Osteoblast (primary cell): ENCODE data around the gene STX18. TPM values are rescaled to one million over a fixed set of nuclear protein-coding genes. Genes with fewer than 3 reads are reported as not detected.

Source experiments
- DNase-seq: peaks from one replicate; pipeline ENCODE4 v3.0.0; 2011; ENCODE audit warnings: low spot score, mixed read lengths; ENCODE audit not compliant: insufficient read length; ENCODE audit errors: missing footprints
- H2AFZ ChIP-seq: 2 replicates; pipeline ENCODE4 v1.6.0; 2011; ENCODE audit warnings: mild to moderate bottlenecking, low read length
- H3K27ac ChIP-seq: 2 replicates; pipeline ENCODE4 v1.5.1; 2011; ENCODE audit warnings: mild to moderate bottlenecking, low read depth, low read length, moderate library complexity
- H3K27me3 ChIP-seq: 2 replicates; pipeline ENCODE4 v1.6.0; 2012; ENCODE audit warnings: mild to moderate bottlenecking, control low read depth, inconsistent platforms, low read length, moderate library complexity; ENCODE audit not compliant: insufficient read depth
- H3K36me3 ChIP-seq: 2 replicates; pipeline ENCODE4 v1.5.1; 2011; ENCODE audit warnings: mild to moderate bottlenecking, low read length, control low read depth, moderate library complexity; ENCODE audit not compliant: insufficient read depth
- H3K4me1 ChIP-seq: 2 replicates; pipeline ENCODE4 v1.5.1; 2011; ENCODE audit warnings: mild to moderate bottlenecking, low read length, control low read depth, moderate library complexity; ENCODE audit not compliant: insufficient read depth
- H3K4me2 ChIP-seq: 2 replicates; pipeline ENCODE4 v1.6.0; 2011; ENCODE audit warnings: mild to moderate bottlenecking, low read length; ENCODE audit not compliant: insufficient read depth
- H3K4me3 ChIP-seq: fragments of 200-600 bp; sonication (generic); 3 replicates; pipeline ENCODE4 v1.5.1; 2012; ENCODE audit warnings: mild to moderate bottlenecking, low read length, inconsistent platforms; ENCODE audit not compliant: insufficient read depth
- H3K79me2 ChIP-seq: 2 replicates; pipeline ENCODE4 v1.6.0; 2012; ENCODE audit warnings: mild to moderate bottlenecking, low read length, control low read depth, inconsistent platforms; ENCODE audit not compliant: insufficient read depth
- H3K9me3 ChIP-seq: 2 replicates; pipeline ENCODE4 v1.5.1; 2011; ENCODE audit warnings: low read depth, low read length, control low read depth
- H4K20me1 ChIP-seq: 2 replicates; pipeline ENCODE4 v1.6.0; 2012; ENCODE audit warnings: mild to moderate bottlenecking, low read length, control low read depth; ENCODE audit not compliant: insufficient read depth
- total RNA-seq: library from RNA; depleted of rRNA; stranded (reverse); fragments of >200 nt; gene quantifications from 2 replicates; pipeline ENCODE4 v1.2.3, GENCODE V29; 2012
- TF ChIP-seq, protein P1 (sequence below): IDR thresholded peaks from 2 replicates; pipeline ENCODE4 v1.5.1; 2011; ENCODE audit warnings: mild to moderate bottlenecking, low read depth, low read length, moderate library complexity; ENCODE audit errors: extremely low read depth

STX18 gene
- total RNA-seq, 1 donor: 23.9 TPM

DNA sequence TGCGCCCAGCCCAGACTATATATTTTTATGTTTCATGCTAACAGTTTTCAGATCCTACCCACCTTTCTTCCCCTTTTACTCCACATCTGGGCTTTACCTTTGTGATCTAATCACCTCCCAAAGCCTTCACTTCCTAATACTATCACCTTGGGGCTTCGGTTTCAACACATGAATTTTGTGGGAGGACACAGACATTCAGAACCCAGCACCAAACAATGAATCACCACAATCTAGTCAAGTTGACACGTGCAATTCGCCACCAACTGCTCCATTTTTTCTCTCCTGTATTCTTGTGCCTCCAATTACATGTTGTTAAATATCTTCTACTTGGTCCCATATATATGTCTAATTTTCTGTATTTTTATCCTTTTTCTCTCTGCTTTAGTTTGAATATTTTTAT lies 41.8 kb upstream of the STX18 start:
- no peak for DNase-seq
- H3K36me3 ChIP-seq: no peaks in the 10 kb centered on the region
- H3K27me3 ChIP-seq: no peaks in the 10 kb centered on the region
- TF ChIP-seq, protein P1, sequence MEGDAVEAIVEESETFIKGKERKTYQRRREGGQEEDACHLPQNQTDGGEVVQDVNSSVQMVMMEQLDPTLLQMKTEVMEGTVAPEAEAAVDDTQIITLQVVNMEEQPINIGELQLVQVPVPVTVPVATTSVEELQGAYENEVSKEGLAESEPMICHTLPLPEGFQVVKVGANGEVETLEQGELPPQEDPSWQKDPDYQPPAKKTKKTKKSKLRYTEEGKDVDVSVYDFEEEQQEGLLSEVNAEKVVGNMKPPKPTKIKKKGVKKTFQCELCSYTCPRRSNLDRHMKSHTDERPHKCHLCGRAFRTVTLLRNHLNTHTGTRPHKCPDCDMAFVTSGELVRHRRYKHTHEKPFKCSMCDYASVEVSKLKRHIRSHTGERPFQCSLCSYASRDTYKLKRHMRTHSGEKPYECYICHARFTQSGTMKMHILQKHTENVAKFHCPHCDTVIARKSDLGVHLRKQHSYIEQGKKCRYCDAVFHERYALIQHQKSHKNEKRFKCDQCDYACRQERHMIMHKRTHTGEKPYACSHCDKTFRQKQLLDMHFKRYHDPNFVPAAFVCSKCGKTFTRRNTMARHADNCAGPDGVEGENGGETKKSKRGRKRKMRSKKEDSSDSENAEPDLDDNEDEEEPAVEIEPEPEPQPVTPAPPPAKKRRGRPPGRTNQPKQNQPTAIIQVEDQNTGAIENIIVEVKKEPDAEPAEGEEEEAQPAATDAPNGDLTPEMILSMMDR: no peak
- no peaks in the 10 kb centered on the region for H3K79me2 ChIP-seq
- H3K9me3 ChIP-seq: no peaks in the 10 kb centered on the region
- H3K27ac ChIP-seq: no peak overlapping the region
- H3K4me2 ChIP-seq: no peak overlapping the region
- H4K20me1 ChIP-seq: no peaks in the 10 kb centered on the region
- H3K4me1 ChIP-seq: peaks cover 17% of the 10 kb centered on the region
- H2AFZ ChIP-seq: no peak overlapping the region
- no peak overlapping the region for H3K4me3 ChIP-seq

DNA sequence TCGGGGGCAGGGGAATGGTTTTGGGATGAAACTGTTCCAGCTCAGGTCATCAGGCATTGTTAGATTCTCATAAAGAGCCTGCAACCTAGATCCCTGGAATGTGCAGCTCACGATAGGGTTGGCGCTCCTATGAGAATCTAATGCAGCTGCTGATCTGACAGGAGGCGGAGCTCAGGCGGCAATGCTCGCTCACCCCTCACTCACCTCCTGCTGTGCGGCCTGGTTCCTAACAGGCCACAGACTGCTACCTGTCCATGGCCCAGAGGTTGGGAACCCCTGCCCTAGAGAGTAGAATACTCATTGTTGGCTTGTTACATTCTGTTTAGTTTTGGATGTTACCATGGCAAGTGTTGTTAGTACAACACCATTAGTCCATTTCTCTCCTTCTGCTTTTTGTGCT lies 40.8 kb upstream of the STX18 start:
- Histone ChIP-seq H3K27me3 (no peaks in the 10 kb centered on the region), H3K4me3 (no peak overlapping the region), H3K79me2 (no peaks in the 10 kb centered on the region), H2AFZ (no peak overlapping the region), H4K20me1 (no peaks in the 10 kb centered on the region), H3K36me3 (no peaks in the 10 kb centered on the region), H3K4me2 (no peak overlapping the region), H3K4me1 (peaks cover 17% of the 10 kb centered on the region), H3K27ac (no peak overlapping the region), H3K9me3 (no peaks in the 10 kb centered on the region)
- TF ChIP-seq, protein P1: no peak
- DNase-seq: no peak

DNA sequence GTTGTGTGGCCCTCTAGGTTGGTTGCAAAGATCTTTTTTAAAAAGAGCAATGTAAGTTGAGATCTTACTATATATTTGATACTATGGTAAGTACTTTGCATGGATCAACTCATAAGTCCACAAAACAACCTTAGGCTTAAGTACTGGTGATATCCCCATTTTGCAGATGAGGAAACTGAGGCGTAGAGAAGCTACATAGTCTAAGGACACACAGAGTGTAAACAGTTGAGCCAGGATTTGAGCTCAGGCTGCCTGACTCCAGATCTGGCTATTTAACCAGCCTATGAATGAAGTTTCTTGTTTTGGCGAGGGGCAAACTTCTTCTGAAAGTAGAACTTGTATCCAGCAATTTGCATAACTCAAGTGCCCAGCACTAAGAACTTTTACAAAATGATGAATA lies 38.6 kb upstream of the STX18 start:
- Histone ChIP-seq H4K20me1 (no peaks in the 10 kb centered on the region), H3K9me3 (no peaks in the 10 kb centered on the region), H3K4me3 (no peak overlapping the region), H3K79me2 (no peaks in the 10 kb centered on the region), H3K36me3 (no peaks in the 10 kb centered on the region), H2AFZ (no peak overlapping the region), H3K4me1 (peaks cover 13% of the 10 kb centered on the region), H3K27me3 (no peaks in the 10 kb centered on the region), H3K27ac (no peak overlapping the region), H3K4me2 (no peak overlapping the region)
- TF ChIP-seq, protein P1: no peak
- no peak for DNase-seq

DNA sequence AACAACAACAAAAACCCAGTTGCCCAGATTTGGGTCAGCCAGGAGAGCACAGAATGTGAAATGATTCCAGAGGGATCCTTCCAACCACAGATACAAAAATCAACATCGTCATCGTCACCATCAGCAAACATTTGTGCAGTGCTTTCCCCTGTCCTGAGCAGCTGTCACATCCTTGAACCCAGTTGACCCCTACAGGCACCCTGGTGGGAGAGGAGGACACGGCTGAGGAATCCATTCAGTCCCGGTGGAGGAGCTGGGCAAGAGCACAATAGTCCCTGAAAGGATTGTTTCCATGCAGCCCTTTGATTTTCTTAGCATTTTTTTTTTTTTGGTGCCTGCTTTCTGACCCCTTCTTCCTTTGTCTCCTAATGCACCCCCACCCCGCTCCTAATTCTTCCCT lies 37.1 kb upstream of the STX18 start:
- no peaks in the 10 kb centered on the region for H3K27me3 ChIP-seq
- no peak overlapping the region for H3K4me2 ChIP-seq
- no peaks in the 10 kb centered on the region for H4K20me1 ChIP-seq
- TF ChIP-seq, protein P1: no peak
- H3K79me2 ChIP-seq: no peaks in the 10 kb centered on the region
- H2AFZ ChIP-seq: no peak overlapping the region
- H3K9me3 ChIP-seq: no peaks in the 10 kb centered on the region
- H3K4me1 ChIP-seq: peaks cover 4% of the 10 kb centered on the region
- H3K4me3 ChIP-seq: no peak overlapping the region
- no peak overlapping the region for H3K27ac ChIP-seq
- H3K36me3 ChIP-seq: no peaks in the 10 kb centered on the region
- DNase-seq: no peak
